Hindlimb muscle (tissue), 1 donor: ENCODE data around the gene ESYT2. TPM values are rescaled to one million over a fixed set of nuclear protein-coding genes. Genes with fewer than 3 reads are reported as not detected.

Experiments used
- DNase-seq: peaks from one replicate; pipeline ENCODE4 v3.0.0-alpha.2; 2013
- polyA plus RNA-seq: library from polyadenylated mRNA; unstranded; fragments of 120-200 nt; gene quantifications from one replicate; pipeline ENCODE4 v1.2.1, GENCODE V29; 2013; ENCODE audit not compliant: insufficient read length

ESYT2 gene
- polyA plus RNA-seq, 1 donor, result 31.7 TPM

DNA sequence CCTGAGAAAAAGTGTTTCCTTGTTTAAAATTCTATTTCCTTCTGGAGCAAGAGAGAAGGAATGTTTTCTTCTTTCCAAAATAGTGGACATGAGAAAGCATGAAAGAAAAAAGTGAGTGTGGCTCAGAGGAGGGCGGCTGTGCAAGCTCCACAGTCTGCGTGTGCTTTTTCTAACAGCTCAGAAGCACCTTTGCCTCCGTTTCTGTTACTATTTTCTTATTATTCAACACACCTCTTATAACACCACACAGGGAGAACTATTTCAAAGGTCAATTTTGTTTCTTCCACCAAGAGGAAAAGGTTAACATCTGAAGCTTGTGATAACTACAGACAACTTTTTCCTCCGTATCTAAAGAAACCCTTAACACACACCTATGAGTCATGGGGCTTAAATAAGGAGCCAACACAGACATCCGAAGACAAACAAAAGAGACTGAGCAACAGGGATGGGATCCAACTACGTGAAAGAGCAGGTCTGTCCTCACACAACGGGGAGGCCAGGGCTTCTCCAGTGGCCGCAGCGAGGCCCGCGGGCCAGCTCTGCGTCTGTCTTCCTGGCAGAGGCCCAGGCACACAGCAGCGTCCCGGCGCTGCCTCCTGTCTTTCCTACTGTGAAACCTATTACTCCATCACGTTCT lies 88.5 kb downstream of the ESYT2 start:
- DNase-seq, result no peak

DNA sequence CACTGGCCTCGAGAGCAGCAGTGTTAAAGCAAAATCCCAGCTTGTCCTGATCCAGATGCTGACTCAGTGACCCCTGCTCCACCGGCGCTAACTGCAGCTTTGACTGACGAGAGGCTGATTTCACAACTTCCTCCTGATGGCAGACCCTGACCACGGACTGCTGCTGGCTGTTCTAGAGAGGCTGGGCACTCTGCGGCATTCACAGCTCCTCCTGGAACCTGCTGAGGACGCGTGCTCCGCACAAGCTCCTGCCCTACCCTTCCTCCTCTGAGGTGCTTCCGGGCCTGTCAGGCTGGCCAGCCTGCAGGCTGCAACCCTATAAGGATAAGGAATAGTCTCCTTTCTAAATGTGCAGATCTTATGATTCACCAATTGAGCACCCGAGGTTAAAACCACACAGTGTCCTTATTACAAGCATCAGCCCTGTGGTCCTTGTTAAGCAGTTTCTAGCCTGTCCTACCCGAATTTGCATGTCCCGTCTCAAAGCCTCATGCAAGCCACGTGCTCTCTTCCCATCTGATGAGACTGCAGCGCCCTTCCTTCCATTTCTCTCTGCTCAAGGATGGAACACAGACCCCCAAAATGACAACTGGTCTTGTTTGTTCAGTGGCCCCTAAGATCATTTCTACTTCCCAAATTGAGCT lies 89.2 kb downstream of the ESYT2 start:
- DNase-seq, result no peak

- no peak for DNase-seq
Observed at GRCh38 chr7:158738841-158739240, 90.5 kb downstream of the ESYT2 start.

DNA sequence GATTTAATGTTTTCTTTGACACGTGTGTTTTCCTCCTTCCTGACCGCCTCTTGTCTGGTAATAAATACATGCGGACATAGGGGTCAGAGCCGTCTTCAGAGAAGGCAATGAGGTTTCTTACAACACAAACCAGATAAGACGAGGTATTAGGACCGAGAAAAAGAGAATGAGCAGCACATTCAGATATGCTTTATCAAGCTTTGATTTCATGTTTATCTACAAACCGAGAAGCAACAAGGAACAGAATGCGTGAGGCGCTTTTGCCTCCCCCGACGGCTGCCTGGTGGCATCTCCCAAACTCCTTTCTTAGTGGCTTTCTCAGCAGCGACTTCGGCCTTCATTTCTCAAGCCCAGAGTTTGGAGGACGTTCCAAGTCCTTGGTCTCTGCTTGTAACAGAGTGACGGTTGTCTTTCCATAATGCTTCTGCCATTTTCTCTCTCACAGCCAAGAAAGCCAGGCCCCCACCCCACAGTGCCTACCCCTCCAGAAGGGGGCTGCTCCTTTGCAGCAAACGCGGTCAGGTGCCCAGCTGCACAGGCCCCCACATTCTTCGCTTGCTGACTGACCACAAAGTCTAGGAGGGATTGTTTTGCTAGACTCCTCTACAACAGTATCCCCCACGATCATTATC lies 92.1 kb downstream of the ESYT2 start:
- no peak for DNase-seq

DNA sequence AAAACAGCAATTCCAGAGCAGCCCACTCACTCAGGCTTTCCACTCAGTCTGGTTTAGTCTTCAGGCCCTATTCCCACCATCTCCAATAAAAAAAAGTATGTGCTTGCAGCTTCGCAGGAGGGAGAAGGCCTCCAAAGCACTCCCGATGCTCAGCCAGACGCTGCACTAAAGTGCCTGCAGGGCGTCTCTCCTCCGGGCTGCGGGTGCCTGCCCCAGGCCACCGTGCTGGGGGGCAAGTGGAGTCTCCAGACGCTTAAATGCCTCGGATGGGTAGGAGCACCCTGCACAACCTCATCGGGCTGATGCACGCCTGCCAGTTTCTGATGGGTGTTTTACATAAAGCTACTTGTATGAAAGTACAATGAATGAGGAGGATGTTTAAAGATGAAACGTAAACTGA lies 93.4 kb downstream of the ESYT2 start:
- no peak for DNase-seq

GRCh38 chr7:158734861-158735260 lies 94.4 kb downstream of the ESYT2 start:
- no peak for DNase-seq

GRCh38 chr7:158733775-158734494 lies 95.4 kb downstream of the ESYT2 start:
- no peak for DNase-seq

GRCh38 chr7:158733220-158733519 lies 96.1 kb downstream of the ESYT2 start:
- no peak for DNase-seq

DNA sequence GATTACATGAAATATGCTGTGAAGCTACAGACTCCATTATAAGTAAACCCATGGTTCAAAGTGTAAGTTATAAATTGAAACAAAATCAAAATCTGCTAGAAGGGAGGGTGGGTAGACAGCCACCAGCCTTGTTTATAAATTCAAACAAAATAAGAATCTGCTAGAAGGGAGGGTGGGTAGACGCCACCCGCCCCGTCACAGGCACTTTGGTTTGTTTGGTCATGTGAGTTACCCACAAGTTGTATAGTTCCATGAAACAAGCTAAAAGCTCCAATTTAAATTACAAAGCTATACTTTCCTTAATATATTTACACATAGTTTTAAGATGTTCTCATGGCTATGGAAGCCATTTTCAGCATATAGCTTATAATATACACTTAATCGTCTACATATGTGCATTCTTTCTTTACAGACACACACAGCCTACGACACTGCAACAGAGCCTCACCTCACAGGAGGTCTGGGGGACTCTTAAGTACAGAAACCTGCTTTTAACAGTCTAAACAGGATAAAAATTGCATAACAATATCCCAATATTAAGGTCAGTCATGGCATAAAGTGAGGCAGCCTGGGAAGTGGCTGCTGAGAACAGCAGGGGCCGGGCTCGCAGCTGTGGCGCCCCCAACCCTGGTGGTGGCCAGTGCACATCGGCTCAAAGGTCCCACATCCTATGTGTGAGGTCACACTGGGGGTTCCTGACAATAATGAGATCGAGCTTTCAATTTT lies 96.7 kb downstream of the ESYT2 start:
- no peak for DNase-seq

GRCh38 chr7:158731761-158732160 lies 97.5 kb downstream of the ESYT2 start:
- DNase-seq, result no peak

- no peak for DNase-seq
Observed at GRCh38 chr7:158730383-158731346, 98.6 kb downstream of the ESYT2 start.

DNA sequence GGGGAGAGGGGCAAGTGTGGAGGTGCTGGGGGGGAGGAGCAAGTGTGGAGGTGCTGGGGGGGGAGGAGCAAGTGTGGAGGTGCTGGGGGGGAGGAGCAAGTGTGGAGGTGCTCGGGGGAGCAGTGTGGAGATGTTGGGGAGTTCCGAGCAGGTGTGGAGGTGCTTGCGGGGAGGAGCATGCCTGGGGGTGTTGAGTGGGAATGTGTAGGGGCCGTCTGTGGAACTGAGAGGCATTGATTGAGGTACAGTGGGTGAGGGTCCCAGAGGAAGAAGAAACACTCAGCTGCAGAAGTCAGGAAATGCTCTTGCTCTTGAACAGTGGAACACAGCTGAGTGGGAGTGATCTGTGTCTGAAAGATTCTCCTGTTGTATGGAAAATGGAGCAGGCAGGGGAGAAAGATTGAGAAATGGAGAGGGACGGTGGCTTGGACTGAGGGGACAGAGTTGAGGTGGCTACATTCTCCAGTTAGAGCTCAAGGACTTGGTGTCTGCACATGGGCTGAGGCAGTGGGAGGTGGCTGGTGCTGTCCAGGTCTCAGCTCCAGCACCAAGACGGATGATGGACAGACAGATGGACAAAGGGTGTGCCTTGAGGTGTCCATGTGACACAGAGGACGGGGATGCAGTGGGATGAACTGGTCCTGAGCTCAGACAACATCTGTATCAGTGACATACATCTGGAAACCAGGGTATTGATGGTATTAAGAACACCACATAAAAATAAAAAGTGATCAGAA lies 99.5 kb downstream of the ESYT2 start:
- no peak for DNase-seq

- DNase-seq, result no peak
Observed at GRCh38 chr7:158728911-158729645, 100.2 kb downstream of the ESYT2 start.

DNA sequence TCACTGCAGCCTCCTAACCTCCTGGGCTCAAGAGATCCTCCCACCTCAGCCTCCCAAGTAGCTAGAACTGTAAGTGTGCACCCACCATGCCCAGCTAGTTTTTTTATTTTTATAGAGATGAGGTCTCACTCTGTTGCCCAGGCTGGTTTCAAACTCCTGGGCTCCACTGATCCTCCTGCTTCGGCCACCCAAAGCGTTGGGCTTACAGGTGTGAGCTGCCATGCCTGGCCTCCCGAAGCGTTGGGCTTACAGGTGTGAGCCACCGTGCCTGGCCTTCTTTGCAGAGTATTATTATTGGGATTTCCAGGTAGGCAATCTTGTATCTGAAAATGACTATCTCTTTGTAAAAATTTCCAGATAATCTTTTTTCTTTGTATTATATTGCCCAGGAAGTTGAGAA lies 101.6 kb downstream of the ESYT2 start:
- DNase-seq, result no peak

GRCh38 chr7:158726277-158726807 lies 103.0 kb downstream of the ESYT2 start:
- DNase-seq, result no peak

DNA sequence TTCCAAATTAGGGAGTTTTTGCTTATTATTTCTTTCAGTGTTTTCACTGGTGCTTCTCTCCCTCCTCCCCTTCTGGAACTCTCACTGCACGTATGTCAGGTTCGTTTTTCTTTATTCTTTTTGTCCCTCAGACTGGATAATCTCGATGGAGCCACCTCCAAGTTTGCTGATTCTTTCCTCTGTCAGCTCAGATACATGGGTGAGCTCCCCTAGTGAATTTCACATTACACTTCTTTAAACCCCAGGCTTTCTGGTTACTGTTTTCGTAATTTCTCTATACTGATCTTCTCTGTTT lies 103.9 kb downstream of the ESYT2 start:
- no peak for DNase-seq

DNA sequence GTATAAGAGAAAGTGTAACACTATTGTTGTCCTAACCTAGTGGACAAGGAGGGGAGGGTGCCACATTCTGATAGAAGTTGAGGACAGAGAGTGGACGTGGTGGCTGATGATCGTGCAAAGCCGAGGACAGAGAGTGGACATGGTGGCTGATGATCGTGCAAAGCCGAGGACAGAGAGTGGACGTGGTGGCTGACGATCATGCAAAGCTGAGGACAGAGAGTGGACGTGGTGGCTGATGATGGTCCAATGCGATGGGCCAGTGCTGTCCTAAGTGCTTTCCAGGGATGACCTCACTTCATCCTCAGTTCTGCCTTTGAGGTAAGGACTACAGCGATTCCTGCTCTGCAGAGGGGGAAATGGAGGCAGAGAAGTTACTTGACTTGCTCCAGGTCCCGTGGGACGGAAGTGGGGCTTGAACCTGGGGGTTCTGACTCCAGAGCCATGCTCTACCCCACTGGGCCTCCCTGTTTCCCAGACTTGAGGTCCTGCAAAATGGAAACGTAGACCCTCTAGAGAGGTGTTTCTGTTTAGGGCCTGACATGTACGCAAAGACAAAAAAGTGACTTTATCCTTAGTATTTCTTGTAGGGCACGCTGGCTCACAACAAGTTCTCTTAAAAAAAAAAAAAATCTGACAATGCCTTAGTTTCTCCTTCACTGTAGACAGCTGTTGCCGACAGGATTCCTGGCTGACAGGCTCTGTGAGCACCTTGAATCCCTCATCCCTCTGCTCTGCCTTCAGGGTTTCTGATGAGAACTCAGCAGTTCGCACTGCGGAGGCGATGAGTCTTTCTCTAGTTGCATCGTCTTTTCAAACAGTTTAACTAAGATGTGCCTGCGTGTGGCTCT lies 104.4 kb downstream of the ESYT2 start:
- DNase-seq, result no peak

- DNase-seq, result no peak
Observed at GRCh38 chr7:158723714-158724385, 105.5 kb downstream of the ESYT2 start.

GRCh38 chr7:158723266-158723665 lies 106.0 kb downstream of the ESYT2 start:
- DNase-seq, result no peak
